Natural killer cell treated with Interleukin-12 subunit alpha and Interleukin-12 subunit beta and Interleukin-15 and Interleukin-18, amount 100 ng/mL, for 72 hours (primary cell): ENCODE measurements around the gene YPEL2. TPM values are rescaled to one million over a fixed set of nuclear protein-coding genes. Genes with fewer than 3 reads are reported as not detected.

ENCODE experiments used
- ATAC-seq, 2 donors: fragments of 150-1000 bp; cut with Tn5 transposase in 1 of 2; sonication (Bioruptor Pico), chemical (Tn5 transposase) in 1 of 2; 2 replicates each; pipeline ENCODE4 v1.10.0; 2021
- DNase-seq: peaks from one replicate; pipeline ENCODE4 v3.0.0; 2022; ENCODE audit warnings: low spot score
- H3K27ac Mint-ChIP-seq, 2 donors: 1 replicate in 1 of 2; 2 replicates in 1 of 2; pipeline ENCODE4 v1.8.0; 2022; ENCODE audit warnings: mixed read lengths in 2 of 2, mild to moderate bottlenecking in 1 of 2, moderate library complexity in 1 of 2
- H3K27me3 Mint-ChIP-seq, 2 donors: 1 replicate in 1 of 2; 2 replicates in 1 of 2; pipeline ENCODE4 v1.8.0; 2022; ENCODE audit warnings: mixed read lengths in 2 of 2
- H3K36me3 Mint-ChIP-seq: one replicate; pipeline ENCODE4 v1.8.0; 2022; ENCODE audit warnings: mixed read lengths
- H3K4me1 Mint-ChIP-seq, 2 donors: 1 replicate in 1 of 2; 2 replicates in 1 of 2; pipeline ENCODE4 v1.8.0; 2022; ENCODE audit warnings: low read depth in 2 of 2, mixed read lengths in 2 of 2, mild to moderate bottlenecking in 1 of 2
- H3K4me3 Mint-ChIP-seq: one replicate; pipeline ENCODE4 v1.8.0; 2022; ENCODE audit warnings: mixed read lengths
- H3K9me3 Mint-ChIP-seq: 2 replicates; pipeline ENCODE4 v1.8.0; 2022; ENCODE audit warnings: mixed read lengths
- total RNA-seq, 2 donors: library from RNA; stranded (reverse); gene quantifications; one replicate each; pipeline ENCODE4 v1.2.3, GENCODE V29; 2022

YPEL2 gene
- total RNA-seq, 2 donors from 2014 or later, result 3.1 to 5.4 TPM

DNA sequence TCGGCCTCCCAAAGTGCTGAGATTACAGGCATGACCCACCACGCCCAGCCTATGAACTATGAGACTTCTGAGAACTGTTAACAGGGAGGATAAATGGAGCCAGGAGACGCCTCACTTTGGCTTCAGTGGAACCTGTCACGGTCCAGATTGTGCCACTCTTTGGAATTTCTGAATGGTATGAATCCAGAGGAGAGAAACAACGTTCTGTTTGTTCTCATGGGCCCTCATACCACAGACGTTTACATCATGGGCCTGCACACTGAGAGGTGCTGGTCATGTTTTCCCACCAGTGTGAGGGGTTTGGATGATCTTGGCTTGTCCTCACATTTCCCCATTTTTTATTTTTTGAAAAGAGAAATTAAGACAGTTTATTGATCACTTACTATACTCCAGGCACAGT is 90.3 kb downstream of the YPEL2 start:
- Mint-ChIP-seq H3K27me3 (peaks cover 0 to 4% of the 10 kb centered on the region in 2 donors), H3K4me1 (no peaks in the 10 kb centered on the region), H3K9me3 (no peaks in the 10 kb centered on the region), H3K36me3 (no peaks in the 10 kb centered on the region), H3K4me3 (no peak overlapping the region), H3K27ac (no peak overlapping the region)
- DNase-seq, result no peak
- ATAC-seq, result no peak

- Mint-ChIP-seq H3K4me3 (no peak overlapping the region), H3K27ac (no peak overlapping the region), H3K27me3 (no peaks in the 10 kb centered on the region), H3K4me1 (no peaks in the 10 kb centered on the region), H3K9me3 (no peaks in the 10 kb centered on the region), H3K36me3 (no peaks in the 10 kb centered on the region)
- DNase-seq (no peak), ATAC-seq (no peak)
These were observed 91.8 kb downstream of the YPEL2 start for GRCh38 chr17:59423137-59423724.

GRCh38 chr17:59423903-59424302 is 92.4 kb downstream of the YPEL2 start:
- no peak for DNase-seq
- Mint-ChIP-seq H3K27ac (no peak overlapping the region), H3K4me1 (no peaks in the 10 kb centered on the region), H3K9me3 (no peaks in the 10 kb centered on the region), H3K36me3 (no peaks in the 10 kb centered on the region), H3K4me3 (no peak overlapping the region), H3K27me3 (no peaks in the 10 kb centered on the region)
- ATAC-seq, result no peak

GRCh38 chr17:59424331-59424730 is 92.9 kb downstream of the YPEL2 start:
- no peaks in the 10 kb centered on the region for H3K9me3 Mint-ChIP-seq
- H3K27ac Mint-ChIP-seq, result no peak overlapping the region
- peaks cover 0 to 3% of the 10 kb centered on the region in 2 donors for H3K27me3 Mint-ChIP-seq
- DNase-seq, result no peak
- H3K4me3 Mint-ChIP-seq, result no peak overlapping the region
- H3K4me1 Mint-ChIP-seq, result no peaks in the 10 kb centered on the region
- ATAC-seq, result no peak
- H3K36me3 Mint-ChIP-seq, result no peaks in the 10 kb centered on the region

DNA sequence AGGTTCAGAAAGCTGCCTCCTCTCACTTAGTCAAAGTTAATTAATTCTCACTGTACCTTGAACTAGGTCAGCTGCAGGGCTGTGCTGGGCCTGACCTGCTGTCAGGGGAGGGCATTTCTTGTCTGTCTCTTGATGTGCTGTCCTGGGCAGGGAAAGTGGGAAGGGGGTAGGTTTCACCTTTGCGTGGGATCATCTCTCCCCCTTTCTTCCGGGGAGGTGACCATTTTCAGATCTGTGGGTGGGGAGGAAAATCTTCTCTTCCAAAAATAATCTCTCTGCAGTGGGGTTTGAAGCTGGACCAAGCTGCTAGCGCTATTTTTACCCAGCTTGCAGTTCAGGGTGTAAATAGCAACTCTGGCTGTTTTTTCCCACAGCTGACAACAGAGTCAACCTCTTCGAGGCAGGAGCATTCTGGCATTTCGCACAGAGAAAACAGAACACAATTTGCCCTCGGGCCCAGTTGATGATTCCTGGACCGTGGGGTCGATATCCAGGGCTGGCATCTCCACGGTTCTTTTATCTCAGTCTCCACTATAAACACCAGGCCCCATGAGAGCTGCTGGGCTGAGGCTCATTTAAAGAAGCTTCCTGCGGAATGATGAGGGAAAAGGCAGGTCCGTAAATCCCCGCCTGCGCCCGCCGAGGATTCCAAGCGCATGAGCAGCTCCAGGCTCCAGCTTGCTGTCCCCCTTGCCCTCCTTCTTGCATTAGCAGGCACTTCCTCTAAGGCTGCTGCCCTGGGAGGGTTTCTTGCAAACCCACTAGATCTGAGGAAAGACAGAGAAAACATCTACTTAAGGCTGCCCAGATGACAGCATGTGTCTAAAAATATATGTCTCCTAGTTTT is 93.9 kb downstream of the YPEL2 start:
- no peaks in the 10 kb centered on the region for H3K4me1 Mint-ChIP-seq
- H3K36me3 Mint-ChIP-seq, result no peaks in the 10 kb centered on the region
- H3K9me3 Mint-ChIP-seq, result no peaks in the 10 kb centered on the region
- ATAC-seq (no peak), DNase-seq (no peak)
- H3K4me3 Mint-ChIP-seq, result no peak overlapping the region
- H3K27ac Mint-ChIP-seq, result no peak overlapping the region
- H3K27me3 Mint-ChIP-seq, result peaks cover 0 to 3% of the 10 kb centered on the region in 2 donors

DNA sequence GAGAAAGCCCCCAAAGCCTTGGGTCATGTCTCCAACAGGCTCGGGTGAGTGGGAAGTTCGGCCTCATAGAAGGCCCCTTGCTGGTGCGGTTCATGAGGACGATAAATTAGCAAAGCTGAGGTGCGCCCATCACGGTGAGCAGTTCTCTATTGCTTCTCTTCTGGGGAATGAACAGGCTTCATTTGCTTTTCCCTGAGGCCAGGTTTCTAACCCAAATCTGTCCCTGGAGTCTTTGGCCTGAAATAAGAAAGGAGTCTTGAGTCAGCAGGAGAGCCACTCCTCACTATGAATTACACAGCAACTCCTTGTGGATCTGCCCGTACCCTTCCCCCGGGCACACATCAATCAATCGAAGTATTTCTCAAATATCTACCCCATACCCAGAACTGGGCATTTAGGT is 94.6 kb downstream of the YPEL2 start:
- Mint-ChIP-seq H3K9me3 (no peaks in the 10 kb centered on the region), H3K27me3 (peaks cover 0 to 3% of the 10 kb centered on the region in 2 donors), H3K4me1 (no peaks in the 10 kb centered on the region), H3K27ac (no peak overlapping the region), H3K36me3 (no peaks in the 10 kb centered on the region), H3K4me3 (no peak overlapping the region)
- no peak for DNase-seq
- no peak for ATAC-seq

GRCh38 chr17:59427425-59427921 is 96.0 kb downstream of the YPEL2 start:
- Mint-ChIP-seq H3K9me3 (no peaks in the 10 kb centered on the region), H3K36me3 (no peaks in the 10 kb centered on the region), H3K27ac (no peak overlapping the region), H3K4me3 (no peak overlapping the region), H3K27me3 (peaks cover 6 to 8% of the 10 kb centered on the region in 2 donors), H3K4me1 (peaks cover 0 to 6% of the 10 kb centered on the region in 2 donors)
- DNase-seq (no peak), ATAC-seq (peak in 1 of 2 donors; percentile 82)

DNA sequence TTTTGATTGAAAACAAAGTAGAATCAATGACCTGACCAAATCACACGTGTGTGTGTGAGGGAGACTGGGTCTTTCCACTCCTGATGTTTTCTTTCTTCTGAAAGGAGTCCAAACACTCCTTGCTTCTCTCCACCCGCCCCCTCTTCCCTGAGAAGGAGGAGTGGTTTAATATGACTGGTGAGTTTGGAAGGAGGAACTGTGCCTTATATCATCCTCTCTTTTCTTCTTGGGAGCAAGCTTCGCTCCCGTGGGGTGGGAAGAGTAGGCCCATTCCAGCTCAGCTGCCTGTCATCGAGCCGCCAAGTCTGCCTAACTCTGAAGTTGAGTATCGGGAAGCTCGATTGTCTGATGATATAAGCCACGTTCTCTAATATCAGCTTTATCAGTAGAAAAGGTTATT is 96.5 kb downstream of the YPEL2 start:
- Mint-ChIP-seq H3K4me3 (no peak overlapping the region), H3K27me3 (peaks cover 6 to 12% of the 10 kb centered on the region in 2 donors), H3K9me3 (no peaks in the 10 kb centered on the region), H3K4me1 (peaks cover 0 to 6% of the 10 kb centered on the region in 2 donors), H3K36me3 (no peaks in the 10 kb centered on the region), H3K27ac (no peak overlapping the region)
- DNase-seq (no peak), ATAC-seq (no peak)

- ATAC-seq (no peak), DNase-seq (no peak)
- H3K27ac Mint-ChIP-seq, result no peak overlapping the region
- no peaks in the 10 kb centered on the region for H3K36me3 Mint-ChIP-seq
- peaks cover 0 to 7% of the 10 kb centered on the region in 2 donors for H3K4me1 Mint-ChIP-seq
- H3K4me3 Mint-ChIP-seq, result no peak overlapping the region
- H3K27me3 Mint-ChIP-seq, result peaks cover 8 to 15% of the 10 kb centered on the region in 2 donors
- no peaks in the 10 kb centered on the region for H3K9me3 Mint-ChIP-seq
These were observed 97.5 kb downstream of the YPEL2 start for GRCh38 chr17:59428916-59429485.

DNA sequence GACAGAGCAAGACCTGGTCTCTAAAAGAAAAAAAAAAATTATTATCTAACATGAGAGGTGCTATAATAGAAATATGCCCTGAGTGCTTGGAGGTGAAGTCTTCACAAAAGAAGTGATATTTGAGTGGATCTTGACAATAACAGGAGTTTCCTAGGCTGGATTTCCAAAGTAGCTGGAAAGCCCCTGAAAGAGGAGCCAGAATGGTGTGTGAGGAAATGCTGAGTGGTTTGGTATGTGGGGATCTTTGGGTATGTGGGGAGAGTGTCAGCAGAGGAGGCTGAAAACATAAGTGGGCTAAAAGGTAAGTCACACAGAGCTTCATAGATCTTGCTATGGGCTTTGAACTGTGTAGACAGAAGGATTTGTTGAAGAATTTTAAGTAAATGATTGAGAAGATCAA is 100.1 kb downstream of the YPEL2 start:
- Mint-ChIP-seq H3K4me3 (peak overlapping the region; percentile 7), H3K27ac (no peak overlapping the region), H3K36me3 (no peaks in the 10 kb centered on the region), H3K9me3 (no peaks in the 10 kb centered on the region), H3K27me3 (peaks cover 13 to 23% of the 10 kb centered on the region in 2 donors), H3K4me1 (peaks cover 0 to 22% of the 10 kb centered on the region in 2 donors)
- ATAC-seq, result no peak
- no peak for DNase-seq

GRCh38 chr17:59432657-59433056 is 101.2 kb downstream of the YPEL2 start:
- Mint-ChIP-seq H3K27ac (no peak overlapping the region), H3K27me3 (peaks cover 13 to 27% of the 10 kb centered on the region in 2 donors), H3K9me3 (no peaks in the 10 kb centered on the region), H3K4me1 (peaks cover 0 to 24% of the 10 kb centered on the region in 2 donors), H3K36me3 (no peaks in the 10 kb centered on the region), H3K4me3 (no peak overlapping the region)
- ATAC-seq, result no peak
- no peak for DNase-seq

DNA sequence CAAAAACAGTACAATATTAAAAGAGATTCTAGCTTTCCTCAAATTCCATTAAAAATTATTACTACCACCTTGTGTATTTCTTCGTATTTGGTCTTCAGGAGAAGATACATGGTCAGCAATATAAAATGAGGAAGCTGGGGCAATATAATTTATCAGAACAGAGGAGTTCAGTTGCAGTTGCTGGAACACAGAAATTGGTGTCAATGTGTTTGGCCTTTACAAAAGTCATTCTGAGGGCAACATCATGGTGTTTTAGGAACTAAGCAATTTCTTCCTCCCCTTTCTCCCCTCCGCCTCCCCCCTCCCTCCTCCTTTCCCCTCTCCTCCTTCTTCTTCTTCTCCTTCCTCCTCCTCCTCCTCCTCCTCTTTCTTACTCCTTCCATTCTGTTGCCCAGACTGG is 102.1 kb downstream of the YPEL2 start:
- H3K27me3 Mint-ChIP-seq, result peaks cover 13 to 29% of the 10 kb centered on the region in 2 donors
- H3K4me3 Mint-ChIP-seq, result no peak overlapping the region
- peaks cover 0 to 32% of the 10 kb centered on the region in 2 donors for H3K4me1 Mint-ChIP-seq
- H3K27ac Mint-ChIP-seq, result no peak overlapping the region
- no peaks in the 10 kb centered on the region for H3K36me3 Mint-ChIP-seq
- DNase-seq (no peak), ATAC-seq (no peak)
- no peaks in the 10 kb centered on the region for H3K9me3 Mint-ChIP-seq

GRCh38 chr17:59434429-59434828 is 103.0 kb downstream of the YPEL2 start:
- H3K9me3 Mint-ChIP-seq, result no peaks in the 10 kb centered on the region
- peaks cover 0 to 37% of the 10 kb centered on the region in 2 donors for H3K4me1 Mint-ChIP-seq
- H3K4me3 Mint-ChIP-seq, result peak overlapping the region; percentile 58
- ATAC-seq, result no peak
- peak overlapping the region in 1 of 2 donors; percentile 67 for H3K27ac Mint-ChIP-seq
- H3K27me3 Mint-ChIP-seq, result peaks cover 13 to 26% of the 10 kb centered on the region in 2 donors
- H3K36me3 Mint-ChIP-seq, result no peaks in the 10 kb centered on the region
- no peak for DNase-seq

DNA sequence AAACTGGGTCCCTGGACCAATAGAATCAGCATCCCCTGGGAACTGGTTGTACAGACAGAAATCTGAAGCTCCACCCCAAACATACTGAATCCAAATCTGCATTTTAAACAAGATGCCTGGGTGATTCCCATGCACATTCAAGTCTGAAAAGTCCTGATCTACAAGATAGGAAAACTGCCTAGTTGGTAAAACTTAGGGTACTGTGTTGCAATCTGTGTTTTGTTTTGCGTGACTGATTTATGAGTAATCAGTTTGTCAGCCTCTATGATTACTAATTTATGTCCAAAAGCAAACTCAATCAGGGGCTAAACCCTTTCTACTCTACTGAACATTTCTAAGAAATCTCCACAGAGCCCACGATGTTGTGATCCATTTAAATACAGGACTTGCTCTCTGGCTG is 103.8 kb downstream of the YPEL2 start:
- Mint-ChIP-seq H3K4me3 (peak overlapping the region; percentile 58), H3K4me1 (peaks cover 0 to 38% of the 10 kb centered on the region in 2 donors), H3K36me3 (no peaks in the 10 kb centered on the region), H3K27me3 (peaks cover 13 to 26% of the 10 kb centered on the region in 2 donors), H3K9me3 (no peaks in the 10 kb centered on the region), H3K27ac (peak overlapping the region in 1 of 2 donors; percentile 67)
- ATAC-seq, result peak; percentile 76 to 92
- no peak for DNase-seq
